Activated T-cell treated with anti-CD3 and anti-CD28 coated beads, Interleukin-2, amount 50 U/mL, for 24 hours (primary cell): ENCODE data around the gene NFIC.

Experiments
- DNase-seq: peaks from one replicate; pipeline ENCODE4 v3.0.0-alpha.2; 2020
- H3K27ac Mint-ChIP-seq: 2 replicates; pipeline ENCODE4 v1.8.0; 2020; ENCODE audit warnings: mild to moderate bottlenecking, mixed read lengths
- H3K27me3 Mint-ChIP-seq: 2 replicates; pipeline ENCODE4 v1.8.0; 2020; ENCODE audit warnings: mixed read lengths
- H3K36me3 Mint-ChIP-seq: 2 replicates; pipeline ENCODE4 v1.8.0; 2020; ENCODE audit warnings: low read depth, mixed read lengths
- H3K4me1 Mint-ChIP-seq: 2 replicates; pipeline ENCODE4 v1.8.0; 2020; ENCODE audit warnings: low read depth, mixed read lengths
- H3K4me3 Mint-ChIP-seq: 2 replicates; pipeline ENCODE4 v1.8.0; 2020; ENCODE audit warnings: mild to moderate bottlenecking, moderate library complexity, mixed read lengths
- H3K9me3 Mint-ChIP-seq: 2 replicates; pipeline ENCODE4 v1.8.0; 2020; ENCODE audit warnings: mixed read lengths

NFIC gene

DNA sequence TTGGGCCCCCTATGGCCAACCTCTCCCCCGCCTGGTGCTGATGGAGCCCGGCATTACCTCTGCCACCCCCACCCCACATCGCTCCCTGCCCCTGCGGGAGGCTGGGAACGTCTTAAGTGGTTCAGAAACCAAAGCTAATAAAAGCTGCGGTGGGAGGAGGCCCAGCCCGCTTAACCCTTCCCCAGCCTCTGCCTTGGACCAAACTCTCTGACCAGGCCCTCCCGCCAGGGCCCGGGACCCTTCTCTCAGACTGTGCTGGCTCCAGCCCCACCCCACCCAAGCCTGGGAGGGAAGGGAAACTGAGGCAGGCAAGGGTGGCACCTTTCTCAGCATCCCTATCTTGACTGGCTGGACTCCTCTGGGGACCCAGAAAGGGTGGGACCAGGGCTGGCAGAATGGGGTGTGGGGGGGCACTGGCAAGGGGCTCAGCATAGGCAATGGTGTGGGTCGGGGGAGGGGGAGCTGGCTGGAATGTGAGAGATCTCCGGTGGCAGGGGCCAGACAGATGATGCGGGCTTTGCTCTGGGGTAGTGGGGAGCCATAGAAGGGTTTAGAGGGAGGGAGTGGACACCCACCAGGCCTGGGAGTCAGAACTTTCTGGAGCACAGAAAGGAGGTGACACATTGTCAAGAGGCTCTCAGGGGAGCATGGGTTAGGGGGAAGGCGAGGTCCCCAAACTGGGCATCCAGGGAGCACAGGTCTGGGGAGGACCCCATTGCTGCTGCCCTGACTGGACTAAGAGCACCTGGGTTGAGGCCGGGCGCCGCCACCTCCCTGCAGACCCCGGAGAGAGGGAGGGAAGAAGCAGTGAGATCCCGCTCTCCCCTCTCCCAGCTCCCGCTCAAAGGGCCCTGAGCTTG lies 92.1 kb downstream of the NFIC start:
- Mint-ChIP-seq H3K27ac (no peak overlapping the region), H3K9me3 (no peaks in the 10 kb centered on the region)

DNA sequence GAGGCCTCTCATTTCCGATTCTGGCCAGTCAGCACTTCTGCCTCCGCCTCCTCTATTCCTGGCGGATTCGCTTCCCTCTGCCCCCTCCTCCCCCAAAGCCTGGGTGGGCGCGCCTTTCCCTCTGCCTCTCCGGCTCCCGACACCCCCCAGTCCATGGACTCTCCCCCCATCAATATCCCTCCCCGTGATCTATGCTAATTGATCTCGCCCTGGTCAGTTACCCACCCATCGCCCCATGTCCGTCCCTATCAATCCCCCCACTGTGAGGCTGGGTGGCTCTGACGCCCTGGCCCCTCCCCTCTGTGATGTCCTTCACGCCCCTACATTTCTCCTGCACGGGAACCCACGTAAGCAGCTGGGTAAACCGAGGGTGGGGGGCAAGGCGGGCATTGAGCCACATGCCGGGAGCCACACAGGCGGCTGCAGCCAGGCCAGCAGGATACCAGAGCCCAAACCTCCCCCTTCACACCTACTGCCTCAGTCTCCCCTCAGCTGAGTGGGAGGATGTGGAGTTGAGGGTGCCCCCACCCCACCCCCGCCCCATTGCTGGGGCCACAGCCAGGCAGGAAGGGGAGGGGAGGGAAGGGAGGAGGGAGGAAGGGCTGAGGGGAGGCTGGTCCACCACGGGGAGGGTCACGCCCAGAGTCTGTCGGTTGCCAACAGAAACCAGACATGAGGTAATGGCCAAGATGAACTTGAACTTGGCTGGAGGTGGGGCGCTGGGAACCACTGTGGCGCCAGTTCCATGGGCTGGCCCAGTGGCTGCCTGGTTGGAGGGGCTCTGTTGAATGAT lies 92.9 kb downstream of the NFIC start:
- Mint-ChIP-seq H3K36me3 (peaks cover 27% of the 10 kb centered on the region), H3K9me3 (no peaks in the 10 kb centered on the region), H3K4me3 (no peak overlapping the region), H3K4me1 (no peaks in the 10 kb centered on the region), H3K27me3 (no peaks in the 10 kb centered on the region), H3K27ac (no peak overlapping the region)
- DNase-seq, result no peak

More for the DNA sequence above, 92.1 kb downstream of the NFIC start:
- Mint-ChIP-seq H3K27me3 (no peaks in the 10 kb centered on the region), H3K4me3 (no peak overlapping the region), H3K4me1 (no peaks in the 10 kb centered on the region), H3K36me3 (peaks cover 31% of the 10 kb centered on the region)
- DNase-seq, result no peak

DNA sequence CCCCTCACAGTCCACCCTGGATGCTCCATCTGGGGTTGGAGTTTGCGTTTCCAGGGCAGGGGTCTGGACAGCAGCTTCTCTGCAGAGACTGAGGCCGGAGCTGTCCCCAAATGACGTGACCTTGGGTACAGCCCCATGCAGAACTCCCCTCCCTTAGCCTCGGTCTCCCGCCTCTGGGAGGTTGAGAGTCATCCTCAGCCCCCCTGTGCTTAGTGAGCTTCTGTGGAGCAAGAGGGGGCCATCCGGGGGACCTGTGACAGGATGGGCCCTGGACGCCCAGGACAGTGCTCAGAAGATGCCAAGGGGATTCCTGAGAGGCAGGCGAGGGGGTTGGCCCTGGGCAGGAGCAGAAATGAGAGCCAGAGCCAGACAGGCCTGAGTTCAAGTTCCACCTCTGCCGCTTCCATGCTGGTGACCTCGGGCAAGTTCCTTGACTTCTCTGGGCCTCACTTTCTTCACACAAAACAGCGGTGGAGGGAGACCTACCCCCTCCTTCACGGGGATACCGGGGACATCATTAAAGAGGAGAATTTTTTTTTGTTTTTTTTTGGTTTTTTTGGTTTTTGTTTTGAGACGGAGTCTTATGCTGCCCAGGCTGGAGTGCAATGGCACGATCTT lies 93.7 kb downstream of the NFIC start:
- Mint-ChIP-seq H3K4me1 (no peaks in the 10 kb centered on the region), H3K9me3 (no peaks in the 10 kb centered on the region), H3K27ac (peak overlapping the region; percentile 24), H3K4me3 (no peak overlapping the region), H3K36me3 (peaks cover 19% of the 10 kb centered on the region), H3K27me3 (no peaks in the 10 kb centered on the region)
- no peak for DNase-seq

DNA sequence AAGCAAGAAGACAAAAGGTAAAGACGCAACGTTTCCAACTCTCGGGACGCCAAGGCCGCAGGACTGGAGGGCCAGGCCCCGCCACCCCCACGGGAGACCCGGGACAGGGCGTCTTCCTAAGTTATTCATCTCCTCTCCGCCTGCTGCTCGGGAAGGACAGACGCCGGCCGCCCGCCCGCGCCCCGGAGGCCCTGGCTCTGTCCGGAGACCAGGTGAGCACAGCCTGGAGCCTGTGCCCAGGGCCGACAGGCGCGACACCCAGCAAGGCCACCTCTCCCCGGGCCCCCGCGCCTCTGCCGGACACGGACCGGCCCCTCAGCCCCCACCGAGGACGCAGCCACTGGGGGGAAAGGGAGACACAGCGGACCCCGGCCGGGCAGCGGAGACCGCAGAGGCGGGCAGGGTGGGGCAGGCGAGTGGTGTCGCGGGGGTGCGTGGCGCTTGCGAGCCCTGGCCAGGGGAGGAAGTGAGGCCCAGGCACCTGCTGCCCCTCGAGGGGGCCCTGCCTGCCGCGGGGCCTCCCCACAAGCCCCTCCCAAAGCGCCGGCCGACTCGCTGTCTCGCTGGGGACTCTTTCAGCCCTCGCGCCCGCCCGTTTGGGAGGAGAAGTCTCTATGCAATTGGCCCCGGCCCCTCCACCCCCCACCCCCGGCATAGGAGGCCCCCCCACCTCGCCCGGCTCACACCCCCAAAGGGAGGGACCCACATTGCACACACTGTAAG lies 96.8 kb downstream of the NFIC start:
- Mint-ChIP-seq H3K4me3 (no peak overlapping the region), H3K4me1 (no peaks in the 10 kb centered on the region), H3K27ac (no peak overlapping the region), H3K27me3 (no peaks in the 10 kb centered on the region), H3K36me3 (peaks cover 14% of the 10 kb centered on the region), H3K9me3 (no peaks in the 10 kb centered on the region)
- no peak for DNase-seq

DNA sequence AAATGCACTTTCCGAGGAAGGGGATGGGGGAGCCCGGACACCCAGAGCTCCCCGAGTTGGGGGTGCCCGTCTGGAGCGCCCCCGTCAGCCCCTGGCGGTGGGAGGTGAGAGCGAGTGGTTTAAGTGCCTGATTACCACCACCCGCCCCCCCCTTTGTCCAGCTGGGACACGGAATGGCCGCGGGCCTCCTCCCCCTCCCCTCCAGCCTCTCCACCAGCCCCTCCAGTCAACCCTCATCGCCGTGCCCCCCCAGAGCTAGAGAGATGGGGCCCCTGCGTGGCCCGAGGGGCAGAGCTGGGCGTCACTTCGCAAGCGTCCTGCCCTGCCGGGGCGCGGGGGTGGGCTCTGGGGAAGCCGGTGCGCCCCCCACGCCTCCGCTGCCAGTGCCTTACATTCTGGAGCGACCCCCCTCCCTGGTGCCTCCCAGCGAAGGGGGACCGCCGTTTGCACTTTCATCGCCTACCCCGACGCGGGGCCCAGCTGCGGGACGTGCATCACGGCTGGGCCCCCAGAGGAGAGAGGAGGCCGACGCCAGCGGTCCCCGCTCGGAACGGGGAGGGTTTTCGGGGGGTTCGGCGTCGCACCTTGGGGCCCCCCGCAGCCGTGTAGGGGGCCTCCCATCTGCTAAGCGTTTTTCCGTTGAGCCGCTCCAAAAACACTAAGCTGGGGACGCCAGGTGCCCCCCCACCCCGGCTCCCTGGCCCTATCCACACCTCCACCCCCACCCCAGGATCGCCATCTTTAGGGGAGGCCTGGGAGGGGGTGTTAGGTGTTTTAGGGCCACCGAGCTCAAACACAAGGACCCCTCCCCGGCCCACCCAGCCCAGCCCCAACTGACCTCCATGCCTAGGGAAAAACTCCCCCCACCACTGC lies 97.6 kb downstream of the NFIC start:
- Mint-ChIP-seq H3K27ac (no peak overlapping the region), H3K36me3 (peaks cover 14% of the 10 kb centered on the region), H3K4me1 (no peaks in the 10 kb centered on the region), H3K4me3 (no peak overlapping the region), H3K27me3 (no peaks in the 10 kb centered on the region), H3K9me3 (no peaks in the 10 kb centered on the region)
- no peak for DNase-seq

DNA sequence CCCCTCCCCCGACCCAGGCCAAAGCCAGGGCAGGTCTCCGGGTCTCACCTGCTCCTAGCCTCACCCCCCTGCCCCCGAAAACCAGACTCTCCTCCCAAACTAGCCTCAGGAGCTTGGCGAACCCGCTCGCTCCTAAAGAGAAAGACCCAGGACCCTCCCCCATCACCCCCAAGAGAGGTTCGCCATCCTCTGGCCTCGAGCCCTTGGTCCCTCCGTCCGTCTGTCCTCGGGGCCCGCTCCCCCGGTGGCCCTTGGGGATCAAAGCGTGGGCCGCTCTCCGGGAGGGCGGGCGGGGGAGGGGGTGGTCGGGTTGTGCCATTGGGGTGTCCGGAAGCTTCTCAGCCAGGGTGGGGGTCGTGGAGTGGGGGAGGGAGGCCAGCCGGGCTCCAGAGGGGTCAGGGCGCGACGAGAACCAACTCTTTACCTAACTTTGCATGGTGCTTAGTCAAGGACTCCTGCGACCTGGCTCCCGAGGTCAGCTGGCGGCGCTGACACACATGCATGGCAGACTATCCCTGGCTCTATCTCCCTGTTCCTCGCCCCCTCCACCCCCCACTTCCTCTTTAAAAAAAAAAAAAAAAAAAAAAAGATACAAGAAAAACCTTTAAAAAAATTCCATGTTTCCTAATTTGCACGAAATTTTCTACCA lies 98.3 kb downstream of the NFIC start:
- peaks cover 14% of the 10 kb centered on the region for H3K36me3 Mint-ChIP-seq
- DNase-seq, result no peak
- H3K4me3 Mint-ChIP-seq, result no peak overlapping the region
- no peaks in the 10 kb centered on the region for H3K4me1 Mint-ChIP-seq
- no peaks in the 10 kb centered on the region for H3K9me3 Mint-ChIP-seq
- no peaks in the 10 kb centered on the region for H3K27me3 Mint-ChIP-seq
- no peak overlapping the region for H3K27ac Mint-ChIP-seq

DNA sequence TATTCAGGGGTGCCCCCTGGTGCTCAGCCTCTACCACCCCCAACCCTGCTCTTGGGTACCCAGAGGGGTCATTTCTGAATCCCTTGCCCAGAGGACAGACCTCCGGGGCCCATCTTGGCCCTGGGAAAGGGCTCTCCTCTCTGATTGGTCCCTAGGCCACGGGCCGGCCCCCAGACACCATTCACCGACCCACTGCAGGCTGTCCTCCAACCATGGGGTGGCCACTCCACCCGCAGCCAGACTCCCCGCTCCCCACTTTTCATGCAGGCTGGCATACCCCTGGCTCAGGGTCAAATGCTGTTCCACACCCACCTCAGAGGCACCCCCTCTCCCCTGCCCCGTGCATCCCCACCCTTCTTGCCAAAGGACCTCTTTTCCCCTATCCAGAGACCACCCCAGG lies 99.2 kb downstream of the NFIC start:
- Mint-ChIP-seq H3K36me3 (peaks cover 11% of the 10 kb centered on the region), H3K9me3 (no peaks in the 10 kb centered on the region), H3K4me1 (no peaks in the 10 kb centered on the region), H3K27ac (no peak overlapping the region), H3K27me3 (no peaks in the 10 kb centered on the region), H3K4me3 (no peak overlapping the region)
- DNase-seq, result no peak

DNA sequence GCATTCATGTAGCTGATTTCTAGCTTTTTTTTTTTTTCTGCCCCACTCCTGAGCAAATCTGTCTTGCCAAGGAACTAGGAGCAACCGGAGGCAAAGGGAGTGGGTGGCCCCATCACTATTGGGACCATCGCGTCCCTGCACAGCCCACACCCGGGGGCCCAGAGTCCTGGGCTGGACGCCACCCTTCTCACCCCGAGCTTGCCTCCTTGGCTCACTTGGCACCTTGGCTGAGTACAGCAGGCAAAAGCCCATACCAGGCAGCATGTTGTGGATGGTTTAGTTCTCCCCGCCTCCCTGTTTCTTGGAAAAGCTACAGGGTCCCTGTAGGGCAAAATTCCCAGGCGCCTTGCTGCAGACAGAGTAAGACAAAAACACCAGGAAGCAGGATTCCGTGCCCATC lies 100.3 kb downstream of the NFIC start:
- H3K4me3 Mint-ChIP-seq, result no peak overlapping the region
- no peaks in the 10 kb centered on the region for H3K9me3 Mint-ChIP-seq
- no peaks in the 10 kb centered on the region for H3K27me3 Mint-ChIP-seq
- no peak for DNase-seq
- H3K4me1 Mint-ChIP-seq, result no peaks in the 10 kb centered on the region
- peaks cover 11% of the 10 kb centered on the region for H3K36me3 Mint-ChIP-seq
- H3K27ac Mint-ChIP-seq, result no peak overlapping the region

DNA sequence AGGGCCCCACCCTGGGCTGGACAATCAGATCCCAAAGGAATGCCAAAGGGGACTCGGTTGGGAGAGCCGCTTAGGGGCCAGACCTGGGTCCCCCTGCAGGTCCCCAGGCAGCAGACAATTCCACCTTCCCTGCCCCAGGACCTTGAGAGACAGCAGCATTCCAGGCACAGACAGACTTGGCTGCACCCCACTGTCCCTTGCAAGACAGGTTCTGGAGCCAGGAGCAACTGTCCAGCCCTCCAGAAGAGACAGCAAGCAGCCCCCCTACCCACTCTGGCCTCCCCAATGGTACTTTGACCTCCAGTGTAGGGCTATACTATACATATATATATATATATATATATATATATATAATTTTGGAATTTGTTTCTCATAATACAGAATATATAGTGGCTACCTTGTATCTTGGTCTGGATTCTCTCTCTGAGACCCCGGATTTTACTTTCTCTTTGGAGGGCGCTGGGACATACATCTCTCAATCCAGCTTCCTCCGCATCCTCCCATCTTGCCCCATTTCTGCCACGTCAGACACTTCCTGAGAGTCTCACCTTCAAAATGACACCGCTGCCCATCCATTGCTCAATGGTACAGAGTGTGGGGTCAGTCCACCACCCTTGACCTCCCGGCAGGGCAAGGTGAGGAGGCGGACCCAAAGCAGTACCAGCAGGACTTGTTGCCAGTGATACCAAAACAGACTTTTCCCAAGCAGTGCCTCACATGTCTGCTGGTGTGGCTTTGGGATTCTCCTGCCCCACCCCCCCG lies 101.2 kb downstream of the NFIC start:
- Mint-ChIP-seq H3K36me3 (peaks cover 7% of the 10 kb centered on the region), H3K27me3 (no peaks in the 10 kb centered on the region), H3K27ac (no peak overlapping the region), H3K9me3 (no peaks in the 10 kb centered on the region), H3K4me1 (no peaks in the 10 kb centered on the region), H3K4me3 (no peak overlapping the region)
- DNase-seq, result no peak

DNA sequence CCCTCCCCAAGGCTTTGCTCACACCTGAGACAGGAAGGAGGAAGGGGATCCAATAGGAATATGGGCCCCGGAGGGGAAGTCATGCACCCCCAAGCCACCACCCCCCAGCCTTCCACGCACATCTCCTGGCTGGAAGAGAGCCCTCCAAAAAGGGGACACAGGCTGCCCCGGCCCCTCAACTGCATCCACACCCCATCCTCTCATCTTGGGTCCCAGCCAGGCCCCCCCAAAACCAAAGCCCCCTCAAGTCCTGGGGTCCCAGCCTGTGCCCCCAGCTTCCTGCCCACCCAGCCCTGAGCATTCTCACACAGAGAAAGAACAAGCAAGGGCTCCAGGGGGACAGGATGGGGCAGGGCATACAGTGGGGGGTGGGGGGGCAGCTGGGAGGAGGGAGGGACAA lies 101.8 kb downstream of the NFIC start:
- Mint-ChIP-seq H3K27ac (no peak overlapping the region), H3K27me3 (no peaks in the 10 kb centered on the region), H3K4me3 (no peak overlapping the region), H3K36me3 (peaks cover 4% of the 10 kb centered on the region), H3K9me3 (no peaks in the 10 kb centered on the region), H3K4me1 (no peaks in the 10 kb centered on the region)
- no peak for DNase-seq

DNA sequence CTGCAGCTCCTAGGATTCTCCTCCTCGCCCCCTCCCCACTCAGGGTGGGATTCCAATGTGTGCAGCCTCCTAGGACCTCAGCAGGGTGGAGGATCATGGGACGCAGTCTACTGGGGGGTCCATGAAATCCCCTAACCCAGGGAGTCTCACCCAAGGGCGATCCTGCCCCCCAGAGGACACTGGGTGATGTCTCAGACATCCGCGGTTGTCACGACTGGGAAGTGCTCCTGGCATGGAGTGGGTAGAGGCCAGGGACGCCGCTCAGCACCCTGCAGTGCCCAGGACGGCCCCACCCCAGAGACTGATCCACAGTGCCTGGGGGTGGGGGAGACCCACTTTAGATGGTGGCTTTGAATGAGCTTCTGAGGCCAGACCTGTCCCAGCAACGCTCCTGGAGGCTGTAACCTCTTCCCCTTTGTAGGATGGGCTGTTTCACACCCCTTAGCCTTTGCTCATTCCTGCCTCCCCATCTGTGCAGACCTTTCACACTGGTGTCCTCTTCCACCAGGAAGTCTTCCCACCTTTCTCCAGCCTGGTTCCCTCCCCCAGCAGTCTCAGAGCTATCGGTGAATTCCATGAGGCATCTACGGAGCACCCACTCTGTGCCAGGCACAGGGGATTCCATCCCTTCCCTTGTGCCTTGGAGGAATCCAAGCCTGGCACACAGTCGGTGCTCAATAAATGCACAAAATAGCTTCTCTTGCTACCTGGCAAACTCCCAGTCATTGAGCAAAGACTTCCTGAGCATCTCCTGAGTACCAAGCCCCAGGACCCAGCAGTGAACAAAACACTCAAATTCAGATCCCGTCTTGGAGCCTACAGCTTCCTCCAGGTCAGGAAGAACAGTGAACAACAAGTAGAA lies 103.5 kb downstream of the NFIC start:
- Mint-ChIP-seq H3K4me1 (no peaks in the 10 kb centered on the region), H3K27me3 (no peaks in the 10 kb centered on the region), H3K9me3 (no peaks in the 10 kb centered on the region), H3K36me3 (peaks cover 4% of the 10 kb centered on the region), H3K4me3 (no peak overlapping the region), H3K27ac (no peak overlapping the region)
- no peak for DNase-seq

DNA sequence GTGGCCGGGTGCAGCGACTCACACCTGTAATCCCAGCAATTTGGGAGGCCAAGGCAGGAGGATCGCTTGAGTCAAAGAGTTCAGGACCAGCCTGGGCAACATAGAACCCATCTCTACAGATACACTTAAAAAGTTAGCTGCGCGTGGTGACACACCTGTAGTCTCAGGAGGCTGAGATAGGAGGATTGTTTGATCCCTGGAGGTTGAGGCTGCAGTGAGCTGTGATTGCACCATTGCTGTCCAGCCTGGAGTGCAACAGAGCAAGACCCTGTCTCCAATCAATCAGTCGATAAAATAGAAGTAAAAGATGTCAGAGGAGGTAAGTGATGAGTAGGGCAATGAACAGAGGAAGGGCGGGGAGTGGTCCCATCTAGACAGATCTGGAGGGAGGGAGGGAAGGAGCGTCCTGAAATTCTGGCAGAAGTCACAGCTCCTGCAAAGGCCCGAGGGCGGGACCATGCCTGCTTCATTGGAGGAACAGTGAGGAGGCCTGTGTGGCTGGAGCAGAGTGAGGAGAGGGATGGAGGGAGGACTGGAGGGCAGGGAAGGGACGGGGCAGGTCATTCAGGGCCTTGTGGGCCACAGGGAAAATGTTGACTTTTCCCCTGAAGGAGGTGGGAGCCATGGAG lies 104.2 kb downstream of the NFIC start:
- Mint-ChIP-seq H3K4me1 (no peaks in the 10 kb centered on the region), H3K9me3 (no peaks in the 10 kb centered on the region), H3K4me3 (no peak overlapping the region), H3K36me3 (peaks cover 3% of the 10 kb centered on the region), H3K27ac (no peak overlapping the region), H3K27me3 (no peaks in the 10 kb centered on the region)
- DNase-seq, result no peak
